Transverse colon (tissue), 4 donors: ENCODE data around the gene VWA8. TPM values are rescaled to one million over a fixed set of nuclear protein-coding genes. Genes with fewer than 3 reads are reported as not detected.

ENCODE experiments used
- DNase-seq: peaks from one replicate; pipeline ENCODE4 v3.0.0-alpha.2; 2019
- H3K27ac ChIP-seq, 4 donors: fragments of 200-600 bp; sonication (generic); 2 replicates each; pipeline ENCODE4 v1.5.1; 2016 to 2018; ENCODE audit warnings: inconsistent platforms in 4 of 4
- H3K27me3 ChIP-seq: fragments of 200-600 bp; sonication (generic); 2 replicates; pipeline ENCODE4 v1.5.1; 2017; ENCODE audit warnings: inconsistent platforms
- H3K36me3 ChIP-seq, 4 donors: fragments of 200-600 bp; sonication (generic); 2 replicates each; pipeline ENCODE4 v1.5.1; 2017 to 2019; ENCODE audit warnings: inconsistent platforms in 4 of 4
- H3K4me1 ChIP-seq, 4 donors: fragments of 200-600 bp; sonication (generic); 2 replicates each; pipeline ENCODE4 v1.5.1; 2017 to 2020; ENCODE audit warnings: inconsistent platforms in 4 of 4
- H3K4me3 ChIP-seq, 4 donors: fragments of 200-600 bp; sonication (generic); 1 replicate in 1 of 4; 2 replicates in 3 of 4; pipeline versions ENCODE4 v1.5.1 to v1.6.1; 2017 to 2019; ENCODE audit warnings: inconsistent platforms in 4 of 4
- H3K9me3 ChIP-seq, 2 donors: fragments of 200-600 bp; sonication (generic); 2 replicates each; pipeline ENCODE4 v1.5.1; 2017 to 2019; ENCODE audit warnings: inconsistent platforms in 2 of 2
- CTCF ChIP-seq, 5 experiments: fragments of 200-600 bp in 3 of 5; fragments of 450-650 bp in 2 of 5; sonication (generic) in 3 of 5; IDR thresholded peaks; 1 replicate in 2 of 5; 2 replicates in 3 of 5; pipeline ENCODE4 v1.5.1; 2016 to 2017; ENCODE audit warnings: antibody characterized with exemption in 5 of 5, inconsistent platforms in 3 of 5, mild to moderate bottlenecking in 2 of 5, moderate library complexity in 1 of 5
- EP300 ChIP-seq: sonication (generic); formaldehyde crosslinking; IDR thresholded peaks from one replicate; pipeline ENCODE4 v1.6.1; 2017; ENCODE audit warnings: antibody characterized with exemption, low read depth
- POLR2A ChIP-seq: fragments of 450-650 bp; IDR thresholded peaks from one replicate; pipeline ENCODE4 v1.6.1; 2016; ENCODE audit warnings: antibody characterized with exemption, mild to moderate bottlenecking, moderate library complexity
- POLR2AphosphoS5 ChIP-seq, 3 donors: sonication (generic); formaldehyde crosslinking; IDR thresholded peaks; one replicate each; pipeline ENCODE4 v1.6.1; 2016; ENCODE audit warnings: antibody characterized with exemption in 3 of 3
- WGBS, 2 donors: methylation state at CpG; one replicate each; pipeline ENCODE4 v1.1.5; 2018; ENCODE audit warnings: low coverage in 1 of 2; 5-methylcytosine and 5-hydroxymethylcytosine counted together
- in situ Hi-C, 4 donors: fragments of 200-750 bp; cut with MboI; loops; one replicate each; pipeline versions ENCODE4 v1.15.0 to v1.15.1; 2017; ENCODE audit warnings: low sequenced_read_pairs in 3 of 4, low pct_ligation_motif_present in 1 of 4, low pct_unique_long_range_greater_than_20kb in 1 of 4
- intact Hi-C: fragments of 100-400 bp; cut with DNase I; formaldehyde crosslinking; loops from one replicate; pipeline ENCODE4 v1.15.1; 2023; ENCODE audit warnings: low total_unique reads
- total RNA-seq, 4 donors: library from RNA; depleted of rRNA; stranded (reverse); fragments of >200 nt; gene quantifications; one replicate each; pipeline ENCODE4 v1.1.0, GENCODE V29; 2016

VWA8 gene
- total RNA-seq, 4 donors from 2014 or later, result 12.7 to 65.1 (median 35.0) TPM

DNA sequence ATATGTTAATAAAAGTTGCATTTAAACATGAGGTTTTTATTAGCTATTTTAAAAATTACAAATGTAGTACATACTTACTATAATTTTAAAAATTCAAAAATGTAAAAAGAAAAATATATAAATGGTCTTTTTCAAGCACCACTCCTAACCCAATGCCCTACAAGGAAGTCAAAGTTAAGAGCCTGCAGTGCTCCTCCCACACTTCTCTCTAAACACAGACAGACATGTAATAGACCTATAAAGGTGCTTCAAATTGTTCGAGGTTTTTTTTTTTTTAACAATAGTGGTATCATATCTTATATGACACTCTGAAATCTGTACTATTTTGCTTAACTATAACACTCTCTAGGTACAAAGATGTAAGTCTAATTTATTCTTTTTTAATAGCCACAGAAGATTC, 25.4 kb downstream of the VWA8 start:
- WGBS, 2 donors, result 44 to 55% methylated on average over 1 of the region's 1 CpG
- DNase-seq, result no peak
- intact Hi-C loops, result no loop called here
- no peaks in the 10 kb centered on the region for H3K9me3 ChIP-seq
- no peak for TF ChIP-seq EP300
- TF ChIP-seq CTCF (IDR thresholded peaks at IDR 0.05), result no peak
- TF ChIP-seq POLR2A, result no peak
- no peak for TF ChIP-seq POLR2AphosphoS5 (IDR thresholded peaks at IDR 0.05)
- H3K36me3 ChIP-seq, result peaks cover 0 to 8% (median 0%) of the 10 kb centered on the region in 4 donors
- H3K27ac ChIP-seq, result no peak overlapping the region
- H3K27me3 ChIP-seq, result no peaks in the 10 kb centered on the region
- H3K4me1 ChIP-seq, result peaks cover 0 to 3% (median 0%) of the 10 kb centered on the region in 4 donors
- in situ Hi-C loops, result no loop called here
- no peak overlapping the region for H3K4me3 ChIP-seq

DNA sequence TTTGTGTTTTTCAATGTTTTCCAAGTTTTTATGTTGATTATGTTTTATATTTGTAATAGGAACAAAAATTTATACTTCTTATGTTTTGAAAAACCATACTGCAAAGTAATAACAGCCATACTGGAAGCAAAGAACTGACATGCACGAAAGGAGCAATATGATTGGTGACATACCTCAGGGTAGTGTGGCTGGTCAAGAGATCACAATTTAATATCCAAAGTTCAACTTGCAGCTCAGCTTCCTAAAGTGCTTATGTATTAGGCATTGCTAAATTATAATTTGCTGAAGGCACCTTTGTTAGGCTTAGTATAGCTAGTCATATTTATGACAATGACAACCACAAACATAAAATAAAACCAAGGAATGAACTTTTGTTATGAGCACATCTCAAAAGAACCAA, 25.9 kb downstream of the VWA8 start:
- Histone ChIP-seq H3K4me1 (peaks cover 0 to 3% (median 0%) of the 10 kb centered on the region in 4 donors), H3K9me3 (no peaks in the 10 kb centered on the region), H3K27ac (no peak overlapping the region), H3K36me3 (peaks cover 0 to 8% (median 0%) of the 10 kb centered on the region in 4 donors), H3K27me3 (no peaks in the 10 kb centered on the region), H3K4me3 (no peak overlapping the region)
- in situ Hi-C loops, result no loop called here
- intact Hi-C loops, result no loop called here
- WGBS, 2 donors, result 97 to 100% methylated on average over 1 of the region's 1 CpG
- no peak for DNase-seq
- TF ChIP-seq POLR2AphosphoS5 (IDR thresholded peaks at IDR 0.05) (no peak), CTCF (IDR thresholded peaks at IDR 0.05) (no peak), EP300 (no peak), POLR2A (no peak)

GRCh38 chr13:41934120-41934519, 26.8 kb downstream of the VWA8 start:
- H3K36me3 ChIP-seq, result peaks cover 0 to 8% (median 0%) of the 10 kb centered on the region in 4 donors
- intact Hi-C loops, result no loop called here
- H3K9me3 ChIP-seq, result no peaks in the 10 kb centered on the region
- WGBS, 2 donors, result 100% methylated on average over 1 of the region's 1 CpG
- in situ Hi-C loops, result no loop called here
- H3K27me3 ChIP-seq, result no peaks in the 10 kb centered on the region
- H3K4me1 ChIP-seq, result peaks cover 0 to 3% (median 0%) of the 10 kb centered on the region in 4 donors
- no peak overlapping the region for H3K4me3 ChIP-seq
- TF ChIP-seq CTCF (IDR thresholded peaks at IDR 0.05) (no peak), EP300 (no peak), POLR2A (no peak), POLR2AphosphoS5 (IDR thresholded peaks at IDR 0.05) (no peak)
- DNase-seq, result no peak
- H3K27ac ChIP-seq, result no peak overlapping the region

GRCh38 chr13:41931337-41931736, 29.6 kb downstream of the VWA8 start:
- Histone ChIP-seq H3K4me3 (no peak overlapping the region), H3K27ac (no peak overlapping the region), H3K36me3 (peaks cover 0 to 8% (median 0%) of the 10 kb centered on the region in 4 donors), H3K4me1 (peaks cover 0 to 12% (median 0%) of the 10 kb centered on the region in 4 donors), H3K9me3 (peaks cover 0 to 4% of the 10 kb centered on the region in 2 donors), H3K27me3 (no peaks in the 10 kb centered on the region)
- TF ChIP-seq CTCF (IDR thresholded peaks at IDR 0.05) (no peak), POLR2AphosphoS5 (IDR thresholded peaks at IDR 0.05) (no peak), EP300 (no peak), POLR2A (no peak)
- WGBS, 2 donors, result 86 to 93% methylated on average over 1 of the region's 1 CpG
- DNase-seq, result no peak
- intact Hi-C loops (no loop called here), in situ Hi-C loops (no loop called here)
